ACHN (cell line): ENCODE data around the gene MBOAT2.
"Not testable (repeated sequence)": the region's sequence is repeated elsewhere in the genome, so short reads cannot be mapped to it uniquely, and the experiment has no call there.

ENCODE experiments used
- DNase-seq: peaks from one replicate; pipeline ENCODE4 v3.0.0-alpha.2; 2015
- in situ Hi-C: cut with HindIII; loops from 2 replicates; pipeline ENCODE4 v1.10.0; 2017; ENCODE audit warnings: low sequenced_read_pairs, low pct_ligation_motif_present, low pct_unique_long_range_greater_than_20kb

MBOAT2 gene

GRCh38 chr2:8997108-8997507 is 6.4 kb downstream of the MBOAT2 start:
- no peak for DNase-seq
- in situ Hi-C loops, result no loop called here

DNA sequence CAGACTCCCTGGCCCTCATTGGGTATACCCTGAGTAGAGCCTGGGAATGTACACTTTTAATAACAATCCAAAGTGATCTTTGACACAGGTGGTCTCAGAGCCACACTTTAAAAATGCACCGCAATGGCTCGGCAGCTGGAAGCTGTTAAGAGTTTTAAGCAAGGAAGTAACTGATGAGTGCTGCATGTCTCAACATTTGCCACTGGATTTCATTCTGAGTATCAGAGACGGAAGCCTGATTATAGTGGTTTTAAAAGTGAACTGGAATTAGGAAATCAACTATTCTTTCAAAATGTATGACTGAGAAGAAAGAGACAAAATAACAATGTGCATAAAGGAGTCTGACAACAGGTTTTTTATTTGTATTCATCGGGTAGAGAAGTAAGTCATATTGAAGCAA is 7.5 kb downstream of the MBOAT2 start:
- DNase-seq, result no peak
- in situ Hi-C loops, result no loop called here

DNA sequence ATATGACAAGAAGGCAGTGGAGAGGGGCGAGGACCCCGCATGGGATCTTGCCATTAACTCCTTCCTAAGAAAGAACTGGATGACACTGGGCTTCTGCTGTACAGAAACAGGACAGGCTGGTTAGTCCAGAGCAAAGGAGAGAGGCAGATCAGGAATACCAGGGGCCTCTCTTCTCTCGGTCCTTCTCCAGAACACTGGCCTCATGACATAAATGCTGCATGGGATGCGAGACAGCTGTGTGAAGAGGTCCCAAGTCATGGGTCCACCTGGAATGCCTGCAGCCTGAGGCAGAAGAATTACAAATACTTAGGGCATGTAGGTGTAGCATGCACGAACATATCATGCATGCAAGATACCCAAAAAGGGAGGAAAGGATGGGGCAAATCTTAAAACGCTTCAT is 9.1 kb downstream of the MBOAT2 start:
- no peak for DNase-seq
- in situ Hi-C loops, result no loop called here

DNA sequence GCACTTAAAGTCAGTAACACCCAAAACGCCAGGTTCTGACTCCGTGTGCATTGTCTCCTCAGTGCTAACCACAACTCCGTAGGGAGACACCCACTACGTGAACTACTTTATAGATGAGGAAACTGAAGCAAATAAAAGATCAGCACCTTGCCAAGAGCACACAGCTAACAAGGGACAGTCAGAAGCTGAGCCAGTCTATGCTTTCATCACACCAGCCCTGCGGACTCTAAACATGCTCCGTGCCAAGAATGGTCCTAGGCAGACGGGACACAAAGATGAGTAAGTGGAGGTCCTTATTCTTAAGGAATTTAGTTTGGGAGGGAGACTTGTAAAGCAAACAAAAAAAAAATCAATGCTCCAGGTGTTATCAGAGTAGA is 9.6 kb downstream of the MBOAT2 start:
- in situ Hi-C loops, result no loop called here
- no peak for DNase-seq

DNA sequence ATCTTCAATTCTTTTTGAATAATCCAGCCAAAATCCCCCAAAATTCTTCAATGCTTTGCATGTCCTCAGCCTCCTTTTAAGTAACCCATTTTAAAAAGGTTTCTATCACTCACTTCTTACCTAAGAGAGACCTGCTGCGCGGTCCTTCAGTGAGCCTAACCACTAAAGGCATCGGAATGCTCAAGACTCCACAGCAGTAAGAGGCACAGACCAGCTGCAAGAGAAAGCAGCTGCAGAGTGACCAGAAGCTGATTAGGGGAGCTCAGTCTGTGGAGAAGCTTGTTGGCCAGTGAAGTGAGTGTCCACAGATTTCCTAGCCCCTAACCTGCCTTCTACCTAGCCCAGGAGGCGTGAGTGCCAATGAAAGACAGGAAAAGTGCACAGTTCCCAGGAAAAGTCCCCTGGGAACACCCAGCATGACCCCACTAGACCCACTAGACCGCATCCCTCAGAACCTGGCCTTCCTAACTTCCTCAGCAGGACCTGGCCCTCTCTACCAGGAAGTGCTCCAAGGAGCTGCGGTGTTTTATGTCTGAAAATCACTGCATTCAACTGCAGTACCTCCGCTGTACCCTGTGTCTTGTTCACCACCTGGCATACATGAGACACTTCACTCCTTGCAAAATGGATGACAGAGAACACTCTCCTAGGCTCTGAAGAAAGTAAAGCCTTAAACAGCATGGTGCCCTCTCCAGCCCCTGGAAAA is 10.1 kb downstream of the MBOAT2 start:
- DNase-seq, result no peak
- in situ Hi-C loops, result no loop called here

DNA sequence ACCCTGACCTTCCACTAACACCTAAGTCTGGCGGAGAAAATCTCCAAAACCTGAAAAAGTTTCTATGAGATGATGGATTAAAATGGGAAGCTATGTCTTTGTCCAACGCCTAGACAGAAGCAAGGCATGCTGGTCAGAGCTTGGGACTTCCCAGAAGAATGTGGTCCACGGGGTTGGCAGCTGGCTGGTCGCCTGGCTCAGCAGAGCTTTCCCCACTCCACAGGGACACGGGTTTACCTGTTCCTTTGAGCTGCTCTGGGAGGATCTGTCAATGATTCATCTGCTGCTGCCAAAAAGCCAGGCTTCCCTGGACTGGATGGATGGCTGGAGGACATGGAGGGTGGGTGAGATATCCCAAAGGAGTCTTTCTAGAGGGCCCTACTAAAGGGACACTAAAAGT is 10.8 kb downstream of the MBOAT2 start:
- in situ Hi-C loops, result no loop called here
- DNase-seq, result no peak

DNA sequence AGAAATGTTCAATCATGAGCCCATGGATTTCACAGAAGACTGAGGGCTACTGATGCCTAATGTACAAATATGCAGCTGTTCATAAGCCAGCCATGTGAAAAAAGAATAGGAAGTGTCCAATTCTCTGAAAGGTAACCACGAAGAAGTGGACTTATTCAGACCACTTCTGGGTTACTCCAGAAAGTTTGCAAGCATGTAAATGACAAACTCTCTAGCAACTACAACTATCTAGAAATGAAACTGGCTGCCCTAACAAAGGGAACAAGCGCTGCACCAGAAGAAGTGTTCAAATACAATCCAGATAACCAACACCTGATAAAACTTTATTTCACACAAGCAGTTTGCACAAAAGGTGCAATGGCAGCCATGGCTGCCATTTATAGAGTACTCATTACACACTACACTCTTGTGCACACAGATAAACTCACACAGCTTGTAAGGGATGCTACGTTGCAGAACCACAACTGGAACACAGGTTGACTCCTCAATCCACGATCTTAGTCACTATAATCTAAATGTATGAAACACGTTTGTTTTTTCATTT is 13.9 kb downstream of the MBOAT2 start:
- DNase-seq, result no peak
- in situ Hi-C loops, result no loop called here

- no peak for DNase-seq
- in situ Hi-C loops, result no loop called here
These were observed 16.1 kb downstream of the MBOAT2 start for GRCh38 chr2:8987410-8987809.

GRCh38 chr2:8986327-8986976 is 17.0 kb downstream of the MBOAT2 start:
- in situ Hi-C loops, result no loop called here
- peak; percentile 26 for DNase-seq

- in situ Hi-C loops, result no loop called here
- no peak for DNase-seq
These were observed 17.7 kb downstream of the MBOAT2 start for GRCh38 chr2:8985561-8986326.

DNA sequence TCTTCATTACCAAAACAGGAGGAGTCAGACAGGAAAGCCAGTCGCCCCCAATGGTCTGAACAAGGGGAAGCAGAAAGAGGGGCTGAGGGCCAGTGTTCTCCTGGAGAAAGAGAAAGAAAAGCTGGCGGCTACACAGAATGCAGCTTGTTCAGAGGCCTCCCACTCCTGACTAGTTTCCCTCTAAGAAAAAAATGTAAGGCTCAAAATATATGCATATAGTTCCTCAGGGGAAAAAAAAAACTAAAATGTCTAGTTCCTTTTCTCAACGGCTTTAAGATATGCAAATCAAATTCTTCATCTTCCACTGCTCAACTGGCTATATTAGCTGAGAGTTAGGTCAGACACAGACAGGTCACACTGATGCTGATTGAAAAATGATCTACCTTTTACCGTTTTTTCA is 18.6 kb downstream of the MBOAT2 start:
- DNase-seq, result no peak
- in situ Hi-C loops, result no loop called here

GRCh38 chr2:8984157-8984556 is 19.3 kb downstream of the MBOAT2 start:
- in situ Hi-C loops, result no loop called here
- DNase-seq, result no peak

- DNase-seq, result no peak
- in situ Hi-C loops, result no loop called here
These were observed 19.9 kb downstream of the MBOAT2 start for GRCh38 chr2:8983571-8983970.

DNA sequence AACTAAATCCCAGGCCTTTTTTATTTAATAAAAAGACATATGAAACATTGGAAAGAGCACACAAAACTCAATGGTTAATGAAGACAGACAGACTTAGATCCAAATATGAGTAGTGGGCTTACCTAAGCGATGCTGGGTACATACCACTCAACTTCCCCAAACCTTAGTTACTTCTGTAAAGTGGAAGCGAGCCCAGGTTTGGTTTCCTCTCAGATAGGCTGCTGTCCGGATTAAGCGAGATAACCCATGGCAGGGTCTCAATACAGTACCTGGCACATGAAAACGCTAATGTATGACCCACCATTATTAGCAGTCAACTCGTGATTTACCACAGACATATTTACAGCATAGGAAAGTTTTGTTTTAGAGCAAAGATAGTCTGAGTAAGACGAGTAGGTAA is 21.6 kb downstream of the MBOAT2 start:
- in situ Hi-C loops, result no loop called here
- DNase-seq, result no peak

- DNase-seq, result no peak
- in situ Hi-C loops, result no loop called here
These were observed 23.4 kb downstream of the MBOAT2 start for GRCh38 chr2:8980096-8980495.

DNA sequence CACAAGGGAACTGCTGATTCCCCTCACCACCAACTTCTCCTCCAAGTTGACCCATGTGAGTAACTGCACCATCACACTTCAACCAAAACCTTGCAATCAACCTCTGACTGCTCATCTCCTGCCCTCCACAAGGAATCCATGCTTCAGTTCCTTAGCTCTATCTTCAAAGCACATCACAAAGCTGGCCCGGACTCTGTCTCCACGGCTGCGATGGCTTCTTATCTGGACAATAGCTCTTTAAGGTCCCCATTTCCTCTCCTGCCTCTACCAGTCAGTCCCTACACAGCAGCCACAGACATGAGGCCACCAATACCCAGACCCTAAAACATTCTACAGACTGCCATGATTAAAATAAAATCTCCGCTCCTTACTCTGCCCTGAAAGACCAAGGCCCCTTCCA is 25.7 kb downstream of the MBOAT2 start:
- DNase-seq, result no peak
- in situ Hi-C loops, result no loop called here

DNA sequence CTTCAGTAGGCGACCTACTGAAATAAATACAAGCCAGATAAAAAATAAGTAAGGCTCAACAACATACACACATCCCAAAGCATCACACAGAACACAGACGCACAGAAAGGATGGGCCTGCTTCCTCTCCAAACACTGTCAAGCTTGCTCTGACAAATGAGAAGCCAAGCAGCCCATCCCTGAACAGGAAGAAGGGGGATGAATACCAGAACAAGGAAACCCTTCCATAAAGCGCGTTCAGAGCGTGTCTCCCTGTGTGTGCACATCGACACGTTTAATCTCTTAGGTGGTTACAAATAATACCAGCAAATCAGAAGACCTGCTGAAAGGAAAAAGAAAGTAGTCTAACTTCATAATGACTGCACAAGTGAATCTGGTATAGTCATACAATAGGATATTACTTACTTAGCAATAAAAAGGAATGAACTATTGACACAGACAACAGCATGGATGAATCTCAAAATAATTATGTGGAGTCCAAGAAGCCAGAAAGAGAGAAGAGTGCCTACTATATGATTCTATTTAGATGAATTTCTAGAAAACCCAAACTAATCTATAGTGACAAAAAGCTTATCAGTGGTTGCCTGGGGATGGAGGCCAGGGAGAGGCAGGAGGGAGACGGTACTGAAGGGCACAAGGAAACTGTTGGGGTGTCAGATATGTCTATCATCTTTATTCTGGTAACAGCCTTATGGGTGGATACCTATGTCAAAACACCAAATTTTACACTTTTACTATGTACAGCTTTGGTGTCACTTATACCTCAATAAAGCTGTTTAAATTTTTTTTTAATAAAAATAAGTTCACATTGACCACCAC is 26.8 kb downstream of the MBOAT2 start:
- no peak for DNase-seq
- in situ Hi-C loops, result no loop called here

DNA sequence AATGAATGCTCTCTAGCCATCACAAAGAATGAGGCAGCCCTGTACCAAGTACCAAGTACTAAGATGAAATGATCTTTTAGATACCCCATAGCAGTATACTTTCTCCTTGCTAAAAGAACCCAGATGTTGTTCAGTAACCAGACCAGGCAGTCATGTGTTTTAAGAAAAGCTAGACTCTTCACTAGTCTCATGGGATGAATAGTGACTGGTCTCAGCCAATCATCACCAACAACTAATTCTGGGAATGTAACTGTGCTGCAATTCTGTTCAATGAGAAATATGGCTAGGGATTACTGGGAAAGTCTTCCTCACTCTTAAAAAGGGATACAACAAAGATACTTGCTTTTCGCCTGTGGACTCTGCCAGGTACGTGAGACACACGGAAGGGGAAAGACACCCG is 29.5 kb downstream of the MBOAT2 start:
- DNase-seq, result no peak
- in situ Hi-C loops, result no loop called here

- in situ Hi-C loops, DNase-seq: not testable (repeated sequence)
These were observed 30.5 kb downstream of the MBOAT2 start for GRCh38 chr2:8973017-8973416.
